Mesenchymal stem cell (in vitro differentiated cells and primary cell): ENCODE measurements around the gene SCARF2.

Experiments used
- DNase-seq: peaks from one replicate; pipeline ENCODE4 v3.0.0-alpha.2; 2013
- H2AFZ ChIP-seq: one replicate; pipeline ENCODE4 v1.6.1; 2013; ENCODE audit warnings: low read depth, mild to moderate bottlenecking, control low read depth, inconsistent platforms, low read length, moderate library complexity
- H2AK5ac ChIP-seq: 2 replicates; pipeline ENCODE4 v1.6.1; 2013; ENCODE audit warnings: low read length, moderate library complexity, mild to moderate bottlenecking, inconsistent platforms; ENCODE audit not compliant: severe bottlenecking
- H2BK120ac ChIP-seq: one replicate; pipeline ENCODE4 v1.6.1; 2013; ENCODE audit warnings: low read depth, mild to moderate bottlenecking, inconsistent platforms, low read length, moderate library complexity
- H2BK12ac ChIP-seq, 2 experiments: one replicate each; pipeline ENCODE4 v1.6.1; 2013; ENCODE audit warnings: inconsistent platforms in 2 of 2, low read length in 2 of 2, mild to moderate bottlenecking in 2 of 2, moderate library complexity in 2 of 2, control low read depth in 1 of 2
- H2BK15ac ChIP-seq: one replicate; pipeline ENCODE4 v1.6.1; 2013; ENCODE audit warnings: mild to moderate bottlenecking, low read depth, inconsistent platforms; ENCODE audit not compliant: poor library complexity, severe bottlenecking
- H2BK5ac ChIP-seq: 2 replicates; pipeline ENCODE4 v1.6.1; 2013; ENCODE audit warnings: low read depth, mild to moderate bottlenecking, low read length, control low read depth, inconsistent platforms; ENCODE audit not compliant: poor library complexity, severe bottlenecking
- H3K14ac ChIP-seq, 2 experiments: one replicate each; pipeline ENCODE4 v1.6.1; 2013; ENCODE audit warnings: inconsistent platforms in 2 of 2, low read length in 2 of 2, control low read depth in 1 of 2, mild to moderate bottlenecking in 1 of 2, moderate library complexity in 1 of 2
- H3K18ac ChIP-seq, 2 experiments: one replicate each; pipeline ENCODE4 v1.6.1; 2013; ENCODE audit warnings: inconsistent platforms in 2 of 2, low read length in 2 of 2, control low read depth in 1 of 2, low read depth in 1 of 2, mild to moderate bottlenecking in 1 of 2
- H3K23ac ChIP-seq, 2 experiments: one replicate each; pipeline ENCODE4 v1.6.1; 2013; ENCODE audit warnings: inconsistent platforms in 2 of 2, low read length in 2 of 2, mild to moderate bottlenecking in 2 of 2, moderate library complexity in 2 of 2, control low read depth in 1 of 2
- H3K27ac ChIP-seq: 2 replicates; pipeline ENCODE4 v1.5.1; 2013; ENCODE audit warnings: mild to moderate bottlenecking, moderate library complexity, low read length, control low read depth, inconsistent platforms; ENCODE audit not compliant: poor library complexity, severe bottlenecking
- H3K27me3 ChIP-seq, 2 experiments: 2 replicates each; pipeline versions ENCODE4 v1.6.1 to v1.7.0; 2013; ENCODE audit warnings: low read length in 2 of 2, mild to moderate bottlenecking in 2 of 2, moderate library complexity in 2 of 2, control low read depth in 1 of 2, inconsistent platforms in 1 of 2; ENCODE audit not compliant: control insufficient read depth in 1 of 2, insufficient read depth in 1 of 2
- H3K36me3 ChIP-seq, 2 experiments: 2 replicates each; pipeline versions ENCODE4 v1.6.1 to v1.7.0; 2013; ENCODE audit warnings: low read length in 2 of 2, control low read depth in 1 of 2, inconsistent platforms in 1 of 2, low read depth in 1 of 2, mild to moderate bottlenecking in 1 of 2; ENCODE audit not compliant: insufficient read depth in 2 of 2, control insufficient read depth in 1 of 2
- H3K4ac ChIP-seq, 2 experiments: one replicate each; pipeline ENCODE4 v1.6.1; 2013; ENCODE audit warnings: inconsistent platforms in 2 of 2, low read length in 2 of 2, mild to moderate bottlenecking in 2 of 2, moderate library complexity in 2 of 2, control low read depth in 1 of 2, low read depth in 1 of 2
- H3K4me1 ChIP-seq: 2 replicates; pipeline ENCODE4 v1.6.1; 2013; ENCODE audit warnings: low read depth, low read length, control low read depth; ENCODE audit not compliant: control insufficient read depth, insufficient read depth
- H3K4me2 ChIP-seq: 2 replicates; pipeline ENCODE4 v1.6.1; 2013; ENCODE audit warnings: low read length, mild to moderate bottlenecking, inconsistent platforms; ENCODE audit not compliant: poor library complexity, severe bottlenecking
- H3K4me3 ChIP-seq, 2 experiments: 2 replicates each; pipeline versions ENCODE4 v1.5.1 to v1.7.0; 2013; ENCODE audit warnings: low read length in 2 of 2, mild to moderate bottlenecking in 2 of 2, control low read depth in 1 of 2, low read depth in 1 of 2; ENCODE audit not compliant: insufficient read depth in 1 of 2
- H3K79me1 ChIP-seq: replicated peaks from 2 replicates; pipeline ENCODE4 v1.6.1; 2013; ENCODE audit warnings: mild to moderate bottlenecking, control low read depth, low read length, inconsistent platforms; ENCODE audit not compliant: poor library complexity, severe bottlenecking
- H3K9ac ChIP-seq: 2 replicates; pipeline ENCODE4 v1.7.0; 2013; ENCODE audit warnings: mild to moderate bottlenecking, low read length, moderate library complexity
- H3K9me3 ChIP-seq: 2 replicates; pipeline ENCODE4 v1.7.0; 2013; ENCODE audit warnings: mild to moderate bottlenecking, low read length; ENCODE audit not compliant: control insufficient read depth
- H4K8ac ChIP-seq: one replicate; pipeline ENCODE4 v1.6.1; 2013; ENCODE audit warnings: inconsistent platforms, mild to moderate bottlenecking, low read length, moderate library complexity
- H4K91ac ChIP-seq: one replicate; pipeline ENCODE4 v1.6.1; 2013; ENCODE audit warnings: mild to moderate bottlenecking, low read length, inconsistent platforms
- WGBS: methylation state at CpG from one replicate; pipeline ENCODE4 v1.1.7; 2013; ENCODE audit warnings: mixed read lengths; 5-methylcytosine and 5-hydroxymethylcytosine counted together

Gene SCARF2

DNA sequence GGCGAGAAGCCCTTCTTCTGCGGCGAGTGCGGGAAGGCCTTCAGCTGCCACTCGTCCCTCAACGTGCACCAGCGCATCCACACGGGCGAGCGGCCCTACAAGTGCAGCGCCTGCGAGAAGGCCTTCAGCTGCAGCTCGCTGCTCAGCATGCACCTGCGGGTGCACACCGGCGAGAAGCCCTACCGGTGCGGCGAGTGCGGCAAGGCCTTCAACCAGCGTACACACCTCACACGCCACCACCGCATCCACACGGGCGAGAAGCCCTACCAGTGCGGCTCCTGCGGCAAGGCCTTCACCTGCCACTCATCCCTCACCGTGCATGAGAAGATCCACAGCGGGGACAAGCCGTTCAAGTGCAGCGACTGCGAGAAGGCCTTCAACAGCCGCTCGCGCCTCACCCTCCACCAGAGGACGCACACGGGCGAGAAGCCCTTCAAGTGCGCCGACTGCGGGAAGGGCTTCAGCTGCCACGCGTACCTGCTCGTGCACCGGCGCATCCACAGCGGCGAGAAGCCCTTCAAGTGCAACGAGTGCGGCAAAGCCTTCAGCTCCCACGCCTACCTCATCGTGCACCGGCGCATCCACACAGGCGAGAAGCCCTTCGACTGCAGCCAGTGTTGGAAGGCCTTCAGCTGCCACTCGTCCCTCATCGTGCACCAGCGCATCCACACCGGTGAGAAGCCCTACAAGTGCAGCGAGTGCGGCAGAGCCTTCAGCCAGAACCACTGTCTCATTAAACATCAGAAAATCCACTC, 31.5 kb downstream of the SCARF2 start:
- H3K14ac ChIP-seq = no peak overlapping the region
- H3K4me1 ChIP-seq = peaks cover 10% of the 10 kb centered on the region
- H2BK12ac ChIP-seq = no peak overlapping the region
- H3K9ac ChIP-seq = no peak overlapping the region
- H2AFZ ChIP-seq = no peak overlapping the region
- H3K18ac ChIP-seq = no peak overlapping the region
- WGBS = 98% methylated on average over 59 of the region's 62 CpGs
- H4K8ac ChIP-seq = no peak overlapping the region
- H3K9me3 ChIP-seq = no peaks in the 10 kb centered on the region
- H3K4ac ChIP-seq = no peak overlapping the region
- H4K91ac ChIP-seq = no peak overlapping the region
- no peaks in the 10 kb centered on the region for H3K27me3 ChIP-seq
- H3K36me3 ChIP-seq = peaks cover 36 to 59% of the 10 kb centered on the region in 2 experiments
- no peak overlapping the region for H3K23ac ChIP-seq
- no peak overlapping the region for H3K4me2 ChIP-seq
- no peak overlapping the region for H2AK5ac ChIP-seq
- H2BK5ac ChIP-seq = no peak overlapping the region
- H3K27ac ChIP-seq = no peak overlapping the region
- DNase-seq = no peak
- peaks cover 7% of the 10 kb centered on the region for H3K79me1 ChIP-seq
- no peak overlapping the region for H2BK120ac ChIP-seq
- H2BK15ac ChIP-seq = no peak overlapping the region
- H3K4me3 ChIP-seq = no peak overlapping the region

DNA sequence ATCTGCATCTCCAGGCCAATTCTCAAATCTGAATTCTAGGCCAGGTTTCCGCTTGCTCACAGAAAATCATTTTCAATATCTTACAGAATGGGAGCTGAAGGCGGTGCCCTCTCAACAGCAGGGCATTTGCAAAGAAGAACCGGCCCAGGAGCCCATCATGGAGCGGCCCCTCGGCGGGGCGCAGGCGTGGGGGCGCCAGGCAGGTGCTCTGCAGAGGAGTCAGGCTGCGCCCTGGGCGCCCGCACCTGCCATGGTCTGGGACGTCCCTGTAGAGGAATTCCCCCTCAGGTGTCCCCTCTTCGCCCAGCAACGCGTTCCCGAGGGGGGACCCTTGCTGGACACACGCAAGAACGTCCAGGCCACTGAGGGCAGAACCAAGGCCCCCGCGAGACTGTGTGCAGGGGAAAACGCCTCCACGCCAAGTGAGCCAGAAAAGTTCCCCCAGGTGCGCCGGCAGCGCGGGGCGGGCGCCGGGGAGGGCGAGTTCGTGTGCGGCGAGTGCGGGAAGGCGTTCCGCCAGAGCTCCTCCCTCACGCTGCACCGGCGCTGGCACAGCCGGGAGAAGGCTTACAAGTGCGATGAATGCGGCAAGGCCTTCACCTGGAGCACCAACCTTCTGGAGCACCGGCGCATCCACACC, 32.2 kb downstream of the SCARF2 start:
- no peak overlapping the region for H3K23ac ChIP-seq
- DNase-seq = no peak
- H3K4me1 ChIP-seq = peaks cover 12% of the 10 kb centered on the region
- H3K4me2 ChIP-seq = no peak overlapping the region
- H2BK5ac ChIP-seq = no peak overlapping the region
- 96% methylated on average over 45 of the region's 45 CpGs for WGBS
- peaks cover 36 to 66% of the 10 kb centered on the region in 2 experiments for H3K36me3 ChIP-seq
- H3K27ac ChIP-seq = no peak overlapping the region
- H4K91ac ChIP-seq = no peak overlapping the region
- no peak overlapping the region for H3K18ac ChIP-seq
- no peak overlapping the region for H3K4ac ChIP-seq
- no peak overlapping the region for H2AK5ac ChIP-seq
- H3K14ac ChIP-seq = no peak overlapping the region
- H3K27me3 ChIP-seq = no peaks in the 10 kb centered on the region
- H3K79me1 ChIP-seq = peaks cover 13% of the 10 kb centered on the region
- no peak overlapping the region for H2AFZ ChIP-seq
- H4K8ac ChIP-seq = no peak overlapping the region
- H3K9ac ChIP-seq = no peak overlapping the region
- no peak overlapping the region for H3K4me3 ChIP-seq
- H2BK12ac ChIP-seq = no peak overlapping the region
- H2BK120ac ChIP-seq = no peak overlapping the region
- H3K9me3 ChIP-seq = no peaks in the 10 kb centered on the region
- H2BK15ac ChIP-seq = no peak overlapping the region

DNA sequence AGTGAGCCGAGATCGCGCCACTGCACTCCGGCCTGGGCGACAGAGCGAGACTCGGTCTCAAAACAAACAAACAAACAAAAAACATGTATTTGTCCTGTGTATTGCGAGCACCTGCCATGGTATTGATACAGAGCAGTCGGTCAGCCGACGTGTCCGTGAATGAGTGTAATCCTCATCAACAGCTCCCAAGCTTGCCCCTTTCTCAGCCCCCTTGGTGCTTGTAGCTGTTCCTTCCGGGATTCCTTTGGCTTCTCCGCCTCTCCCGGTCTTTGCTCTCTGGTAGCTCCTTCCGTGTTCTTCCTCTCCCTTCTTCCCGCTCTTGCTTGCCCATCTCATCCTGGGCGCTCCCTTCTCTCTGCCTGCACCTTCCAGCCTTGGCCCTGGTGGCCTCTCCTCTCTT, 32.7 kb downstream of the SCARF2 start:
- H3K4ac ChIP-seq = no peak overlapping the region
- H3K79me1 ChIP-seq = peaks cover 18% of the 10 kb centered on the region
- no peak for DNase-seq
- no peak overlapping the region for H2AK5ac ChIP-seq
- no peak overlapping the region for H2AFZ ChIP-seq
- H3K9me3 ChIP-seq = no peaks in the 10 kb centered on the region
- H2BK5ac ChIP-seq = no peak overlapping the region
- H3K36me3 ChIP-seq = peaks cover 36 to 69% of the 10 kb centered on the region in 2 experiments
- H3K9ac ChIP-seq = no peak overlapping the region
- no peaks in the 10 kb centered on the region for H3K27me3 ChIP-seq
- no peak overlapping the region for H2BK120ac ChIP-seq
- no peak overlapping the region for H2BK12ac ChIP-seq
- H3K23ac ChIP-seq = no peak overlapping the region
- H4K91ac ChIP-seq = no peak overlapping the region
- no peak overlapping the region for H3K18ac ChIP-seq
- H3K14ac ChIP-seq = no peak overlapping the region
- H2BK15ac ChIP-seq = no peak overlapping the region
- no peak overlapping the region for H3K4me3 ChIP-seq
- 97% methylated on average over 18 of the region's 18 CpGs for WGBS
- no peak overlapping the region for H3K4me2 ChIP-seq
- peaks cover 10% of the 10 kb centered on the region for H3K4me1 ChIP-seq
- no peak overlapping the region for H3K27ac ChIP-seq
- H4K8ac ChIP-seq = no peak overlapping the region

DNA sequence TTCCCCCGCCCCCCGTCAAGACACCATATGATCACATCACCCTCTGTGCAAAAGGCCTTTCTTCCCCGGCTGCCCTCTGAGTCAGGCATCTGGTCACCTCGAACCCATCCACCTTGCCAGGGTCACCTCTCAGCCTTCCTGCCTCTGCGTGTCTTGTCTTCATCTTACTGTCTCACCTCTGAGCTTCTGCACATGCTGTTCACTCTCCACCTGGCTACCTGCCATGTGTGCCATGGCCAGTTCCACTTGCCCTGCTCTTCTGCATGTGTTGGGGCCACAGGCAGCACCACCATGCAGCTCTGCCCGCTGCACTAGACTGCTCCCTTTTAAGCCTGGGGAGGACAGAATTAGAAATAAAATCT, 33.9 kb downstream of the SCARF2 start:
- Histone ChIP-seq H3K36me3 (peaks cover 36 to 69% of the 10 kb centered on the region in 2 experiments), H4K91ac (no peak overlapping the region), H2BK5ac (no peak overlapping the region), H2AFZ (no peak overlapping the region), H3K9ac (no peak overlapping the region), H3K4me1 (peaks cover 7% of the 10 kb centered on the region), H2AK5ac (no peak overlapping the region), H3K4me3 (no peak overlapping the region), H3K9me3 (no peaks in the 10 kb centered on the region), H3K4me2 (no peak overlapping the region), H2BK15ac (no peak overlapping the region), H4K8ac (no peak overlapping the region), H3K4ac (no peak overlapping the region), H2BK12ac (no peak overlapping the region), H3K18ac (no peak overlapping the region), H2BK120ac (no peak overlapping the region), H3K27me3 (no peaks in the 10 kb centered on the region), H3K14ac (no peak overlapping the region), H3K23ac (no peak overlapping the region), H3K79me1 (peaks cover 17% of the 10 kb centered on the region), H3K27ac (no peak overlapping the region)
- WGBS = 97% methylated on average over 6 of the region's 6 CpGs
- DNase-seq = no peak
